HEK293 (cell line): ENCODE data around the gene CDC42BPA.

ENCODE experiments used
- CTCF ChIA-PET: fragments of 350-600 bp; formaldehyde crosslinking; extraction: SDS; loops from one replicate; lab custom pipeline; 2021; ENCODE audit warnings: antibody characterized with exemption; lab: Yijun Ruan, JAX
- POLR2A ChIA-PET: fragments of 300-600 bp; formaldehyde crosslinking; extraction: SDS; loops from one replicate; lab custom pipeline; 2020; ENCODE audit warnings: antibody characterized with exemption, inconsistent platforms; lab: Yijun Ruan, JAX
- H3K27ac ChIP-seq: fragments of 200-500 bp; sonication (Bioruptor generic); 2 replicates; pipeline ENCODE4 v1.5.1; 2014; ENCODE audit warnings: low read depth, low read length, control low read depth, inconsistent platforms; ENCODE audit errors: extremely low read depth
- H3K36me3 ChIP-seq, 2 experiments: fragments of 200-500 bp in 1 of 2; sonication (Bioruptor generic) in 1 of 2; 1 replicate in 1 of 2; 2 replicates in 1 of 2; pipeline ENCODE4 v1.5.1; 2014 to 2017; ENCODE audit warnings: inconsistent platforms in 2 of 2, low read length in 2 of 2; ENCODE audit not compliant: control insufficient read depth in 2 of 2, insufficient read depth in 1 of 2
- H3K4me1 ChIP-seq: fragments of 200-500 bp; sonication (Bioruptor generic); 2 replicates; pipeline ENCODE4 v1.5.1; 2014; ENCODE audit warnings: mild to moderate bottlenecking, low read length, inconsistent platforms; ENCODE audit not compliant: control insufficient read depth, insufficient read depth
- H3K4me3 ChIP-seq: 2 replicates; pipeline ENCODE4 v1.5.1; 2011; ENCODE audit warnings: low read depth, mild to moderate bottlenecking, control low read depth, low read length, moderate library complexity
- H3K9me3 ChIP-seq: fragments of 200-500 bp; sonication (Bioruptor generic); 2 replicates; pipeline ENCODE4 v1.5.1; 2014; ENCODE audit warnings: low read depth, low read length, inconsistent platforms; ENCODE audit not compliant: control insufficient read depth, insufficient read depth
- OVOL3 ChIP-seq: fragments of 450-650 bp; formaldehyde crosslinking; IDR thresholded peaks from 2 replicates; pipeline ENCODE4 v1.5.1; 2016; ENCODE audit warnings: missing biosample characterization, missing genetic modification characterization
- PRDM10 ChIP-seq: fragments of 450-650 bp; formaldehyde crosslinking; IDR thresholded peaks from 2 replicates; pipeline ENCODE4 v1.5.1; 2016; ENCODE audit warnings: missing biosample characterization, missing genetic modification characterization
- ZBTB17 ChIP-seq: fragments of 450-650 bp; formaldehyde crosslinking; IDR thresholded peaks from 2 replicates; pipeline ENCODE4 v1.5.1; 2016; ENCODE audit warnings: missing biosample characterization, missing genetic modification characterization
- ZFP37 ChIP-seq: fragments of 450-650 bp; formaldehyde crosslinking; IDR thresholded peaks from 2 replicates; pipeline ENCODE4 v1.5.1; 2016; ENCODE audit warnings: missing biosample characterization, missing genetic modification characterization
- ZNF146 ChIP-seq: fragments of 450-650 bp; formaldehyde crosslinking; IDR thresholded peaks from 2 replicates; pipeline ENCODE4 v1.5.1; 2016; ENCODE audit warnings: missing biosample characterization, missing genetic modification characterization
- ZNF404 ChIP-seq: fragments of 450-650 bp; formaldehyde crosslinking; IDR thresholded peaks from 2 replicates; pipeline ENCODE4 v1.5.1; 2017; ENCODE audit warnings: missing biosample characterization, missing genetic modification characterization
- ZNF544 ChIP-seq: fragments of 450-650 bp; formaldehyde crosslinking; IDR thresholded peaks from 2 replicates; pipeline ENCODE4 v1.5.0; 2017; ENCODE audit warnings: missing biosample characterization, missing genetic modification characterization
- ZNF585B ChIP-seq: fragments of 450-650 bp; formaldehyde crosslinking; IDR thresholded peaks from 2 replicates; pipeline ENCODE4 v1.5.1; 2016; ENCODE audit warnings: missing biosample characterization, missing genetic modification characterization
- ZNF660 ChIP-seq: fragments of 450-650 bp; IDR thresholded peaks from 2 replicates; pipeline ENCODE4 v1.5.1; 2018; ENCODE audit warnings: missing biosample characterization, mild to moderate bottlenecking, missing genetic modification characterization
- TF ChIP-seq, protein P1 (sequence below): fragments of 450-650 bp; formaldehyde crosslinking; IDR thresholded peaks from 2 replicates; pipeline ENCODE4 v1.5.1; 2017; ENCODE audit warnings: missing biosample characterization, missing genetic modification characterization
- TF ChIP-seq, protein P2 (sequence below): fragments of 450-650 bp; formaldehyde crosslinking; IDR thresholded peaks from 2 replicates; pipeline ENCODE4 v1.5.1; 2016; ENCODE audit warnings: missing biosample characterization, missing genetic modification characterization
- TF ChIP-seq, protein P3 (sequence below): fragments of 450-650 bp; formaldehyde crosslinking; IDR thresholded peaks from 2 replicates; pipeline ENCODE4 v1.5.1; 2016; ENCODE audit warnings: missing biosample characterization, missing genetic modification characterization

CDC42BPA gene

DNA sequence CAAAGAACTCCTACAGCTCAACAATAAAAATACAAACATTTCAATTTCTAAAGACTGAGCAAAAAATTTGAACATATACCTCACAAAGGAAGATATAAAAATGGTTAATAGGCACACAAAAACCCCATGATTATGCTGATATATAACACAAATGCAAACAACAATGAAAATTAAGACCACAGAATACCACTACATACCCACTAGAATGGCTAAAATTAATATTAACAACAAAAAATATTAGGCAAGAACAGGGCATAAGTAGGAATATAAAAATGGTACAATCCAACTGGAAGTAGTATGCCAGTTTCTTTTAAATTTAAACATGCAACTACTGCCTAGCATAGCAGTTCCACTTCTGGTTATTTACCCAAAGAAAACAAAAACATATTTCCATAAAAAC is 77.3 kb downstream of the CDC42BPA start:
- Histone ChIP-seq H3K4me1 (0 out of 2 replicates have a peak, but pooled peaks cover 5% of the 10 kb centered on the region), H3K4me3 (no peak overlapping the region), H3K36me3 (no peaks in the 10 kb centered on the region), H3K9me3 (no peaks in the 10 kb centered on the region), H3K27ac (no peak overlapping the region)
- CTCF ChIA-PET: no interaction called here
- TF ChIP-seq ZNF544 (tag by site-specific recombination) (no peak), PRDM10 (tag by site-specific recombination) (peak; percentile 56; the same call in 1 of the 2 replicates)
- POLR2A ChIA-PET: no interaction called here

GRCh38 chr1:227234998-227235405 is 83.3 kb downstream of the CDC42BPA start:
- no peak overlapping the region for H3K4me3 ChIP-seq
- H3K27ac ChIP-seq: no peak overlapping the region
- H3K9me3 ChIP-seq: no peaks in the 10 kb centered on the region
- ChIA-PET CTCF (interaction anchor here (0.8 to 1.8 kb wide), 16 partner anchors 9 to 688 kb away, joined by 3 to 7 read pairs (median 4); no protein-coding TSS in a partner anchor), POLR2A (no interaction called here)
- H3K4me1 ChIP-seq: no peaks in the 10 kb centered on the region
- TF ChIP-seq ZNF660 (tag by site-specific recombination): 0 out of 2 replicates have a peak, but pooled peaks have one; percentile 51
- peak; percentile 58; the same call in 1 of the 2 replicates for TF ChIP-seq ZBTB17 (tag by site-specific recombination)
- no peak for TF ChIP-seq ZFP37 (tag by site-specific recombination)
- no peak for TF ChIP-seq ZNF404 (tag by site-specific recombination)
- TF ChIP-seq, protein P1, sequence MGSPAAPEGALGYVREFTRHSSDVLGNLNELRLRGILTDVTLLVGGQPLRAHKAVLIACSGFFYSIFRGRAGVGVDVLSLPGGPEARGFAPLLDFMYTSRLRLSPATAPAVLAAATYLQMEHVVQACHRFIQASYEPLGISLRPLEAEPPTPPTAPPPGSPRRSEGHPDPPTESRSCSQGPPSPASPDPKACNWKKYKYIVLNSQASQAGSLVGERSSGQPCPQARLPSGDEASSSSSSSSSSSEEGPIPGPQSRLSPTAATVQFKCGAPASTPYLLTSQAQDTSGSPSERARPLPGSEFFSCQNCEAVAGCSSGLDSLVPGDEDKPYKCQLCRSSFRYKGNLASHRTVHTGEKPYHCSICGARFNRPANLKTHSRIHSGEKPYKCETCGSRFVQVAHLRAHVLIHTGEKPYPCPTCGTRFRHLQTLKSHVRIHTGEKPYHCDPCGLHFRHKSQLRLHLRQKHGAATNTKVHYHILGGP (tag by site-specific recombination): peak; percentile 91
- TF ChIP-seq, protein P2, sequence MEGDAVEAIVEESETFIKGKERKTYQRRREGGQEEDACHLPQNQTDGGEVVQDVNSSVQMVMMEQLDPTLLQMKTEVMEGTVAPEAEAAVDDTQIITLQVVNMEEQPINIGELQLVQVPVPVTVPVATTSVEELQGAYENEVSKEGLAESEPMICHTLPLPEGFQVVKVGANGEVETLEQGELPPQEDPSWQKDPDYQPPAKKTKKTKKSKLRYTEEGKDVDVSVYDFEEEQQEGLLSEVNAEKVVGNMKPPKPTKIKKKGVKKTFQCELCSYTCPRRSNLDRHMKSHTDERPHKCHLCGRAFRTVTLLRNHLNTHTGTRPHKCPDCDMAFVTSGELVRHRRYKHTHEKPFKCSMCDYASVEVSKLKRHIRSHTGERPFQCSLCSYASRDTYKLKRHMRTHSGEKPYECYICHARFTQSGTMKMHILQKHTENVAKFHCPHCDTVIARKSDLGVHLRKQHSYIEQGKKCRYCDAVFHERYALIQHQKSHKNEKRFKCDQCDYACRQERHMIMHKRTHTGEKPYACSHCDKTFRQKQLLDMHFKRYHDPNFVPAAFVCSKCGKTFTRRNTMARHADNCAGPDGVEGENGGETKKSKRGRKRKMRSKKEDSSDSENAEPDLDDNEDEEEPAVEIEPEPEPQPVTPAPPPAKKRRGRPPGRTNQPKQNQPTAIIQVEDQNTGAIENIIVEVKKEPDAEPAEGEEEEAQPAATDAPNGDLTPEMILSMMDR (tag by site-specific recombination): peak; percentile 24; the same call in 1 of the 2 replicates
- no peak for TF ChIP-seq ZNF585B (tag by site-specific recombination)
- TF ChIP-seq, protein P3, sequence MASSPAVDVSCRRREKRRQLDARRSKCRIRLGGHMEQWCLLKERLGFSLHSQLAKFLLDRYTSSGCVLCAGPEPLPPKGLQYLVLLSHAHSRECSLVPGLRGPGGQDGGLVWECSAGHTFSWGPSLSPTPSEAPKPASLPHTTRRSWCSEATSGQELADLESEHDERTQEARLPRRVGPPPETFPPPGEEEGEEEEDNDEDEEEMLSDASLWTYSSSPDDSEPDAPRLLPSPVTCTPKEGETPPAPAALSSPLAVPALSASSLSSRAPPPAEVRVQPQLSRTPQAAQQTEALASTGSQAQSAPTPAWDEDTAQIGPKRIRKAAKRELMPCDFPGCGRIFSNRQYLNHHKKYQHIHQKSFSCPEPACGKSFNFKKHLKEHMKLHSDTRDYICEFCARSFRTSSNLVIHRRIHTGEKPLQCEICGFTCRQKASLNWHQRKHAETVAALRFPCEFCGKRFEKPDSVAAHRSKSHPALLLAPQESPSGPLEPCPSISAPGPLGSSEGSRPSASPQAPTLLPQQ (tag by site-specific recombination): no peak
- TF ChIP-seq OVOL3 (tag by site-specific recombination): no peak
- TF ChIP-seq ZNF146 (tag by site-specific recombination): no peak
- no peak for TF ChIP-seq PRDM10 (tag by site-specific recombination)
- no peaks in the 10 kb centered on the region for H3K36me3 ChIP-seq
